Measurements from ENCODE around the gene NFKB1.

The NFKB1 gene

DNA sequence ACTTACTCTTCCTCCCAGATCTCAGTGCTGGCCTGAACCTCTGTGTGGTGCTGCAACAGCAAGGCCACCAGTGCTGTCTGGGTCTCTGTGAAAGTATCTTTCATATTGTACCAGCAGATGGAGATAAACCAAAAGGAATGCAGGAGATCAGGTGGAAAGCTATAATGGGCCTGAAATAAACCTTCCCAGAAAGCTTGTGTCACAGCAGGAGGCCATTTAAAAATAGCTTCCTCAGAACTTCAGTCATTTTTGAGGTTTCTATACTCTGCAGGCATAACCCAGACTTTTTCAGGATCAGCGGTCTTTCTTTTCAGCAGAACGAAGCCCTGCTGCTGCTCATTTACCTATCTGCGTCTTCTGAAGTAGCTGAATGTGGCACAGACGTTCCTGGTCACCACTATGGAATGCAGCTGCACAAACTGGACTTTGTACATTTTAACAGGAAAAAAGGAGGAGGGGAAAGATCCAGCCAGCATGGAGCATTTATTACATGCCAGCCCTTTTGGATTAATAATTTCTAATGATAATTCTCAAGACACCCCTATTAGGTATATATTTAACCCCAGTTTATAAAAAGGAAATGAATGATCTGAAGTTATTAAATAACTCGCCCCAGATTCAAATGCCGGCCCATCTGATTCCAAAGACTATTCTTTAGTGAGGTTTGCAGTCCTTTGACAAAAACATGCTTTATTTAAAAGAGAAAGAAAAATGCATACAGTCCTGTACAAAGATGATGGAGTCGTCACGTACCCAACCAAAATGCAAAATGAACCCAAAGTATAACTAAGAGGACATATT, 119.7 kb downstream of the NFKB1 start:
- H3K4me3 ChIP-seq (ENCODE audit: low read depth, low read length): peak overlapping the region; percentile 44
- POLR2A ChIA-PET: interaction anchor here (0.7 to 1.6 kb wide), 6 partner anchors 22 to 206 kb away, joined by 3 to 37 read pairs (median 4); partner anchors contain the start of gene UBE2D3

DNA sequence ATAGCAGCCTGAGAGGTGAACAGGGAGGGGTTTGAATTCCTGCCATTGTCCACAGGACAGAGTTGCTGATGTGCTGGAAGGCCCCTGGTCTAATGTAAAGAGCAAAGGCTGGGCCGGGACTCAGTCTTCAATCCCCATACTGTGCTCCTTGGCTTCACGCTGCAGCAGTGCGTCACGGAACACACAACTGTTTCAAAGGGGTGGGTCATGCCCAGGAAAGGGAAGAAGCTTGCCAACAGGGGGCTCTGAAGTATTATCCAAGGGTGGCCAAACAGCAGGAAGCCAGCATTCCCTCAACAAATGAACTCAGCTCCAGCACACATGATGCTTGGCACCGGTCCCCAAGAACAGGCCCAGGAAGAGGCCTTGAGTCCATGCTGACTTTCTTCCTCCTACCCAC, 122.5 kb downstream of the NFKB1 start:
- ChIA-PET CTCF (interaction anchor here (0.8 to 5.9 kb wide), 12 partner anchors 10 to 476 kb away, joined by 3 to 38 read pairs (median 5); partner anchors contain the start of genes BDH2 and UBE2D3), POLR2A (interaction anchor here (0.7 to 1.1 kb wide), 2 partner anchors 51 to 205 kb away, joined by 3 read pairs; no protein-coding TSS in a partner anchor)
- TF ChIP-seq CTCF (IDR thresholded peaks at IDR 0.05; ENCODE audit: insufficient read depth, low read length, missing control alignments): peak; percentile 29
- H3K4me3 ChIP-seq (ENCODE audit: low read depth, low read length): no peak overlapping the region
- DNase-seq (ENCODE audit: low read depth, low spot score): no peak

More for the DNA sequence above, 119.7 kb downstream of the NFKB1 start:
- peak; percentile 52 for TF ChIP-seq CTCF (IDR thresholded peaks at IDR 0.05; ENCODE audit: insufficient read depth, low read length, missing control alignments)
- peak; percentile 66 for DNase-seq (ENCODE audit: low read depth, low spot score)
- CTCF ChIA-PET: interaction anchor here (0.6 to 5.9 kb wide), 40 partner anchors 9 to 479 kb away, joined by 3 to 40 read pairs (median 4); partner anchors contain the start of genes BDH2, MANBA, SLC9B2 and UBE2D3

GRCh38 chr4:102624505-102624904, 123.3 kb downstream of the NFKB1 start:
- no peak overlapping the region for H3K4me3 ChIP-seq (ENCODE audit: low read depth, low read length)
- no peak for DNase-seq (ENCODE audit: low read depth, low spot score)
- ChIA-PET POLR2A (no interaction called here), CTCF (interaction anchor here (0.6 to 3.0 kb wide), 11 partner anchors 9 to 479 kb away, joined by 3 to 18 read pairs (median 3); partner anchors contain the start of gene BDH2)
- no peak for TF ChIP-seq CTCF (IDR thresholded peaks at IDR 0.05; ENCODE audit: insufficient read depth, low read length, missing control alignments)

- TF ChIP-seq CTCF (IDR thresholded peaks at IDR 0.05; ENCODE audit: insufficient read depth, low read length, missing control alignments): no peak
- CTCF ChIA-PET: interaction anchor here (1.5 to 3.0 kb wide), 3 partner anchors 383 to 478 kb away, joined by 3 to 18 read pairs (median 4); no protein-coding TSS in a partner anchor
- H3K4me3 ChIP-seq (ENCODE audit: low read depth, low read length): no peak overlapping the region
- POLR2A ChIA-PET: no interaction called here
- DNase-seq (ENCODE audit: low read depth, low spot score): no peak
Measured at GRCh38 chr4:102625232-102625930, 124.2 kb downstream of the NFKB1 start.

DNA sequence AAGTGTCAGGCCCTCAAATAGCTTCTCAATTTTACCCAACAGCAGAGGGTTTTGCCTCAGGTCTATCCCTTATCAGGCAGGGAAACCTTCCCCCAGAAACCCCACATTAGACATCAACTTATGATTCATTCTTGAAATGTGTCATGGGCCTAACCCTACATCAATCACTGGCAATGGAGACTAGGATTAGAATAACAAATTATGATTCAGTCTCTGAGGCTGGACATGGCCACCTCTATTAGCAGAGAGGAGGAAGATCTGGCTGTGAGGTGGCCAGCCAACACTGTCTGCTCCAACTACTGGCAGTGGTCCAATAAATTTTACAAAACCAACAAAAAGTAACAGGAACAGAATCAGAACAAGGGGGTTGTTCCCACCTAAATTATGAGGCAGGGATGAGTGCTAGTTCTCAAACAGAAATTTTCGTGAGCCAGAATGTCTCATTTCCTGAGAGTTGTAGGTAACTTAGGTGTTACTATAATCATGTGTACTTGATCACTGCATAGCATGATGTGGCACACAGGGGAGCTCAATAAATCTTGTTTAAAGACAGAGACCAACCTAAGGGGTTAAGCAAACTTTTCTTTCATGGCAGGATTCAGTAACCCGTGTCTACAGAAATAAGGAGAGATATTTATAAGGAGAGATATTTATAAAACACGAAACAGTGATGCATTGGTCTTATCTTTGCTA, 126.8 kb downstream of the NFKB1 start:
- no peak for DNase-seq (ENCODE audit: low read depth, low spot score)
- POLR2A ChIA-PET: interaction anchor here (1.1 kb wide), 1 partner anchor 35 kb away, joined by 3 read pairs; no protein-coding TSS in a partner anchor
- H3K4me3 ChIP-seq (ENCODE audit: low read depth, low read length): no peak overlapping the region
- CTCF ChIA-PET: interaction anchor here (0.9 to 1.0 kb wide), 3 partner anchors 9 to 385 kb away, joined by 3 read pairs; no protein-coding TSS in a partner anchor
- no peak for TF ChIP-seq CTCF (IDR thresholded peaks at IDR 0.05; ENCODE audit: insufficient read depth, low read length, missing control alignments)

All from AG04449 (cell line).